ENCODE data around the gene NOD1.

NOD1 gene

DNA sequence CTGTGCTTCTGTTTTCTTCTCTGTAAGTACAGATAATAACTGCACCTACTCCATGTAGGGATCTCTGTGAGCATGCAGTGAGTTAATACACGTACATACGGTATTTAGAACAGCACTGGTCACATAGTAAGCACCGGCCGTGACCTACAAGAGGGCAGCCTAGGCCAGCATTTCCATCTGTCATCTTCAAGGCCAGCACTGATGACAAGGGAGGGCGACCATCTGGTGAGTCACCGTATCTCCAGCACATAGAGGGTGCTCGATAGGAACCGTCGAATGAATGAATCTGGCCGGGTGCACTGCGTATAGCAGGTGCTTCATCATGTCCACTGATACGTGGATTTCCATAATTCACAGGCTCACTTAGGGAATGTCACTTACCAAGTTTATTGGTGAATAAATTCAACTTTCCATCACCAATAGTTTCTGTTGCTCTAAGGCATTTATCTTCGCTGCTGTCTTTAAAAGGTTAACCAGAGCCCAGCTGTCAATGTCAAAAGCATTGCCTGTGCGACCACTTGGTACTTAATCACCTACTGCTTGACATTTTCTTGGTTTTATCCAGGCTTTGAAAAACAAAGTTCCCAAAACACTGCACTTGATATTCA lies 8.3 kb downstream of the NOD1 start:
- DNase-seq (ENCODE audit: low read depth), result no peak

DNA sequence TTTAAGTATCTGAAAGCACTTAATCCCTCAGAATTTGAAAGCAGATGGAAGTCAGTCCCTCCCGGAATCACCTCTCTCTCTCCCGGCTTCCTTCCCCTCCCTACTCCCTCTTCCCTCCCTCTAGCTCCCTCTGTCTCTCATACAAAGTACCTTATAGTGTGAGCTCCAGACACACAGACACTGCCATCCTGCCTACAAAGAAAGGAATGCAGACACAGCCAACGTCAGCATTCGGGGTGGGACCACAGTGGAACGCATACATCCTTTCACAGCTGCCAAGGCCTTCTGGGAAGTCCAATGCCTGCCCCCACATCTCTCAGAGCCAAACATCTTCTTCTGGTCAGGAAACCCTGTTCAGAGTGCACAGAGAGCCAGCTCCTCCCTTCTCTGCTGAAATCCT lies 9.3 kb downstream of the NOD1 start:
- no peak for DNase-seq (ENCODE audit: low read depth)

DNA sequence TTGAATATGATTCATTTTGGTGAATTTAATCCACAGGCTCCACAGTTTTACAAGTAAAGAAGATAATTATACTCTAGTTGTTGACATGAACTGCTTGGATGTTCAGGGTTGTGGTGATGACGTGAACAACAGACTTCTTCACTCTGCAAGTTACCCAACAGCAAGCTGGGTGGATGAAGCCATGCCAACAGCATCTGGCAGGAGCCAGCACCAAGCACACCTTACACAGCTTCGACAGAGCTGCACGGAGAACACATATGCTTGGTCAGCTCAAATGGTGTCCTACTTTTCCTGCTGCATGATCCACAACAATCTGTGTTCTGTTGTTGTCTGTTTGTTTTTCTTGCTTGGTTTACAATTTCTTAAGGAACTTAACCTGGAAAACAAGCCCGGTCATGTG lies 9.8 kb downstream of the NOD1 start:
- no peak for DNase-seq (ENCODE audit: low read depth)

DNA sequence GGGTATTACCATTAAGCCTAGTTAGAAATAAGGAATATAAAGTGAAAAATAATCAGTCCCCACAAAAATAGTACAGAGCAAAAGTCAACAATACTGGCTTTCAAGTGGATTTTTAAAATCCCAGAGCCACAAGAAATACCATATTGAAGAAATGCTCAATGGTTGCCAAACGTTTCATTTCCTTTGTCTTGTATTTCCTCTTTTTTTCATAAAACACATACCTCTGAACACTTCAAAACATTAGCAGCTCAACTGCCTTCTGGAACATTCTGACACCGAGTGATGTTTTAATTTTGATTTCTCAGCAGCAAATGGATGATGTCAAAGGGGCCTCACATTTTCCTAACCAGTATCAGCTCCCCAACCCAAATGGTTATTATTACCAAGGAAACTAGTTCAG lies 10.5 kb downstream of the NOD1 start:
- DNase-seq (ENCODE audit: low read depth), result no peak

DNA sequence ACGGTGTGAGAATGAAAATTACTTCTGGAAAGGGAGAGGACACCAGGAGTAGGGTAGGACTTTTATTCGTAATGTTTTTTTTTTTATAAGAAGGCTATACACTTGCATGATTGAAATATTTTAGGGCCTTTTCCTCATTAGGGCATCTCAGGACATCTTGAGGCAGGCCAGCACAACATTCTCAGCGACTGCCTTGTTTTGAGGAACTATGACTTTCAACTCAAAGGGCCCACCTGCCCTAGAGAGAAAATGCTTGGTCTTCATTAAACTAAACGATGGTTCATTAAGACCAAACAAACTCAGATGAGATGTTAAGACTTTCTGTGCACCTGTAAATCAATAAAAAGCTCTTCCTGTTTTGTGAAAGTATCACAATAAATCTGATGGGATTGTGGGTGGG lies 11.3 kb downstream of the NOD1 start:
- DNase-seq (ENCODE audit: low read depth), result no peak

DNA sequence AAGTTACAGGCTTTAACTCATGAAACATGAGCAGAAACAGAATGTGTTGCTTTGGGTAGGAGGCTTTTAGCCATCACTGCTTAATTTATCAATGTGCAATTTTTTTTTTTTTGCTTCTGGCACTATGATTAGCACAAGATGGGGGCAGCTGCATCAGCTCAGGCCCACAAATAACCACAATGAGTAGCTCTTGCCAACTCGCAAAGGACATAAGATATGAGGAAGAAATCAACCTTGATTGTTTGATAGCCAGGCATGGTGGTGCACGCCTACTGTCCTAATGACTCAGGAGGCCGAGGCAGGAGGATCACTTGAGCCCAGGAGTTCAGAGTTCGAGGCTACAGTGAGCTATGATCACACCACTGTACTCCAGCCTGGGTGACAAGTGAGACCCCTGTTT lies 12.3 kb downstream of the NOD1 start:
- DNase-seq (ENCODE audit: low read depth), result no peak

DNA sequence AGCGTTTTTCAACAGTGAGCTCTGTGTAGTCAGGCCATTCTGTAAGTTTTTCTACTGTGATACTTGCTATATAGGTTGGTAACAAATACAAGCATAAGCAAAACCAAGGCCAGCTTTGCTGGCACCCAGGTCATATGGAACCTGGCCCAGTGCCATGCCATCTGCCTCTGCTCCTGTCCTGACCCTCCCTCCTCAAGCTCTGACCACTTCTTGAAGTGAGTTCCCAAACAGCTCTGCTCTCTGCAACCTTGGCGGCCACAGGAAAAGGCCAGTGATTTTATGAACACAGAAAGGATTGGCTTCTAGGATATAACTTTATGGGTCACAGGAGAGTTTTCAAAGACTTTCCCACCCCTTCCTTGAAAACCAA lies 12.8 kb downstream of the NOD1 start:
- no peak for DNase-seq (ENCODE audit: low read depth)

DNA sequence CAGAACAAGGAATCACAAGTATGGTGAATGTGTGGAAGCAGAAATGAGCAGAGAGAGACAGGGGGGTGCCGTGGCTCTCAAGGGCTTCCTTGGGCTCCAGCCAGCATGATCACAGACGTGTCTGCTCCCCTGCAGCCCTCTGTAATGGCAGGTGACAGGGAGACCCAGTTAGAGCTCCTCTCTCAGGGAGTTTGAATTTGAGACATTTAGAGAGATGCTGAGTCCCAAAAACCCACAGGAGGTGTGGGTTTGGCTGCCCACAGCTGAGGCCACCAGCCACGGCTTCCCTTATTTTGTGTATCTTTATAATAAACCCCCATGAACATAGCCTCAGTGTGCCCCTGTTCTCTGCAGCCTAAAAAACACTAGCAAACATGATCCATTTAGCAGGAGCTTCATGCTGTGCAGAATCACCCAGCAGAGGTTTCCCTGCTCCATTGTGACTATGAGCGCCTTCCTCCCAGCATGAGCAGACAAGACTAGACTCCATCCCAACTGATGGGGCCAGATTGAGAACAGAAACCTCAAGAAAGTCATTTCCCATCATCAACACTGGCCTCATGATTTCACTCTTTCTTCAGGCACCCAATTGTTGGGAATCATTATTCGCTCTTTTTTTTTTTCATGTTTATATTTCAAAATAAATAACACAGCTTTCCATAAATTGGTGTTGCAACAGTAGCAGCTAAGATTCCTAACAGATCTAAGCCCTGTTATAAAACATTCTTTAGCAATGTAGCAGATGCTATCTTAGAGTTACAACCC lies 13.4 kb downstream of the NOD1 start:
- no peak for DNase-seq (ENCODE audit: low read depth)

DNA sequence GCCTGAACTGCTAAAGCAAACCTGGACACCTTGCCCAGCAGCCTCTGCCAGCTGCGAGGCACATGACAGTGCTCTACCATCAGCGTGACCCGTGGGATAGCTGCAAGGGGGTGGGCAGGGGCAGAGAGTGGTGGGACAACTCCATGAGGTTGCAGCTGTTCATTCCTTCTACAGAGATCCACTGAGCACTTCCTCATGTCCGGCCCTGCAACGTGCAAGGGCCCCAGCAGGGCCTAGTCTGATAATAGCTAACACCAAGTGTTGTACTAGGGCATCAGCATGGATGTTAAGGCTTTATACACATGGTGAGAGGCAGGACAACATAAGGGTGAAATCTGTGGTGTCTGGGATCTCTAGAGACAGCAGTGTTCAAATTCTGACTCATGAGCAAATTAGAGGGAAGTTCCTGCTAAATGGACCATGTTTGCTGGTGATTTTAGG lies 14.3 kb downstream of the NOD1 start:
- DNase-seq (ENCODE audit: low read depth), result no peak

DNA sequence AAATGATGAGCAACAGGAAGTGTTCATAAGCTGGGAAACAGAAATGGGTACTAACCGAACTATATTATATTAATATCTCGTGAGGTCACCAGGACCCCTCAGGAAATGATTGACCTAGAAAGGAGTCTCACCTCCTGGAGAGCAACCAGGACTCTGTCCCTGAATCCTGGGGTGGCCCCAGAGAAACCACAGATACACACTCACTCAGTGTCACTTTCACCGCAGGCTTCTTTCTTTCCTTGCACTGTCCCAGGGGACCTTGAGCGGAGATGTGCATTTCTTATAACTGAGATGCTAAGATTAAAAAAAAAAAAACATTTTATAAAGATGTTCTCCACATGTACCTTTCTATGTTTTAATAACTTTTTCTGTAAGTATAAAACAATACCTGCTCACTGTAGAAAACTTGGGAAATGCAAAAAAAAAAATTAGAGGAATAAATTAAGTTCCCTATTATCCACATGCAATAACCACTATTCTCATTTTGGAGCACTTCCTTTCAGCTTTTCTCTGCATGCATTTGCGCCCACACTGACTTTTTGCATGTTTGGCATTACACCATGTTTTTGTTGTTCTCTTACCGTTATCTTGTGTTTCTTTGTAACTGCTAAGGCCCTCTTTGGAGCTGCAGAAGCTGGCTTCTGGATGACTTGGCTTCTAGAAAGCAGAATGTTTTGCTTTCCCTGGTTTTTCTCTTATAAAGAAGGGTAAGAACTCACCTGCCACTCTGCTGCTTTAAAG lies 15.0 kb downstream of the NOD1 start:
- DNase-seq (ENCODE audit: low read depth), result no peak

DNA sequence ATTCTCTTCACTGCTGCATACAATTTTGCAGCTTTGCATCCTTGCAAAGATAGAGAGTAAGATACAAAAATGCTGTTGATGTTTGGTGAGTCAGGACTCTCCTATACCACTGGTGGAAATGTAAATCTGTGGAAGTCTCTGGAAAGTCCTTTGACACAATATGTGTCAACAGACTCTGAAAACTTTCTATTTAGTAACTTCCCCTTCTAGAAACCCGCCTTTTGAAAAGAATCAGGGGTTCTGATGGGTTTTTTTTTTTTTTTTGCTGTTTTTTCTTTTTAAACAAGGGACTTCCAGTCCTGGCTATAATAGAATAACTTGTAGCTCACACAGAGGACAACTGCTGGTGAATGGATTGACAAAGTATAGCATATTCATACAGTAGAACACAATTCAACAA lies 16.4 kb downstream of the NOD1 start:
- DNase-seq (ENCODE audit: low read depth), result no peak

DNA sequence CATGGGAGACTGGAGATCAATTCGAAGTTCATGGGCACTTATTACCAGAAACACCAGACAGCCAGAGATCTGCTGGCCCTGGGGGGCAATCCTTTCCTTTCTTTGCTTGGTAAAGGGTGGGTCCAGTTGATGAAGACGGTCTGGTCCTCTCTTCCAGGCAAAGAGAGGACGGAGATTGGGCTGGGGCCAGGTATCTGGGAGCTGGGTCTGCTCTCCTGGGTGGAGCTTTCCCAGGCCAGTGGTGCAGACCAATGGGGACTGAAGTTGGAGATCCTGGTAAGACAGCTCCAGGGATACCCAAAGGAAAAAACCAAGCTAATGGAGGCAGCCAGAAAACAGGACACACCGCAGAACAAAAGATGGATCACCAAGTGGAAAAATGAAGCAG lies 18.3 kb downstream of the NOD1 start:
- DNase-seq (ENCODE audit: low read depth), result no peak

DNA sequence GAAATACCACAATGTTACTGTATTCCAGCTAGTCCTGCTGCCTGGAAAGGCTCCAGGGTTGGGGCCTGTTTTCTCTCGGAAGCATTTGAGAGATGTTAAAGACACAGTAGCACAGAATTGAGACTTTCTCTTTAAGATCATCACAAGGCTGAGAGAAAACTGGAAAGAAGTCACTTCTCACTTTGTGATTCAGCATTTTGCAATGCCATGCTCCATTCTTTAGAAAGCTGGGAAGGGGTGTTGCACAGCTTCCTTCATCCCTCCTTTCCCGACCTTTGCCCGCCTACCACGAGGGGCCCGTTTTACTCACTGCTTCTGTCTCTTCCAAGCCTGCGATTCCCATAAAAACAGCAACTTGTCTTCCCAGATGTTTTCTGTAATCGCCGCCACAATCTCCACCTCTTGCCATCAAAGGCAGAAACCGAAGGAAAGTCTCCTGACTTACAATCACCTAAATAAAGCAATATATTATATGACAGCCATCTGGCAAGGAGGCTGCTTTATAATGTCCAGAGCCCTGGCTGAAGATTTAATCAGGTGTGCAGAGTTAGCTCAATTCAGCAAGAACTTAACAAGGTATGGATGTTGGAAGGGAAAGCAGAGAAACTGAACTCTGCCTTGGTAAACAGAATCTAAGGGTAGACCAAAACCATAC lies 18.9 kb downstream of the NOD1 start:
- no peak for DNase-seq (ENCODE audit: low read depth)

DNA sequence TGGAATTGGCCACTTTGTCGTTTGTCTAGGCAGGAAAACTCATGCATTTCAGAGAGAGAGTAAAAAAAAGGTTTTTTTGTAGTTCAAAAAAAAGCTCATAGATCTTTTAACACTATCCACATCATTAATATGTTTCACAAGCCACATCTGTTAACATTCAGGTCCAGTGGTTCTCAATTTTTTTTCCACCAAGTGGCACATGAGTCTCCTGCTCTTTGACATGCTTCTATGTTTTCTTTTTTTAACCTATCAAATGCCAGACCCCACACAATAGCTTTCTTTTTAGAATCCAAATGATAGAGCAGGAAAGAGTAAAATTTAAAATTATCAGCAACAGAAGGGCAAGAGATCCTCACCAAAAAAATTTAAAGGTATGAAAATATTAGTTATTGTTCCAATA lies 20.3 kb downstream of the NOD1 start:
- DNase-seq (ENCODE audit: low read depth), result no peak

DNA sequence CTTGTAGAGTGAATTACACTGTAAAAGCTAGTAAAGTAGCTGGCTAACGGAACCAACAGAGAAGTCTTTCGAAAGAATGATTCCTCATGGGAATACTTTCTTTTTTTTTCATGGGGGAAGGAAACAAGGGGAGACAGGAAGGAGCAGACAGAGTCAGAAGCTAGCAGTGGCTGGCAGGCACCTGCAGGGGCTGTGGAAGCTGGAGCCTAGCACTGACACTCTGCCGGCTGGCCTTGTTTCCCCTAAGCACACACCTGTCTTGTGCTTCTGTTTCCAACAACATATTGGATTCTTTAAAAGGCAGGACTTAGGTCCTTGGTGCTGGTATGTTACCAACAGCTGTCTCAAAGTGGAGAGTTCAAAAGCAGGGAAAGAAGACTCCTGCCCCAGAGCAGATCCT lies 24.7 kb downstream of the NOD1 start:
- DNase-seq (ENCODE audit: low read depth), result no peak

DNA sequence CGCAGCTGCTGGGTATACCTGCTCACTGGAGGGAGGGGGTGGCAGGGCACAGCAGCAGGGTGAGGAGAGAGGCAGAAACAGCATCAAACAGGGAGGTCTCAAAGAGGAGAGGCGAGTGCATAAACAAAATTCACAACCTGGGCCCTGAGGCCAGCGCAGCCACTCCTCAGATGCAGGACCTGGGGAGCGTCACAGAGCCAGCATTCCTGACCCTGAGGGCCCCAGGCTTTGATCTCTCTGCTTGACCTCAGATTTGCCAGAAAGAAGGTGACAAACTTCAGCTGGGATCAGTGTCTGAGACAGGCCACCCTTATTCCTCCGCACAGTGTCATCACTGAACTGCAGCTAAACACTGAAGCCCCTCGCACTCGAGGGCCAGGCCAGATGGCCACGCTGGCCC lies 25.6 kb downstream of the NOD1 start:
- DNase-seq (ENCODE audit: low read depth), result no peak

DNA sequence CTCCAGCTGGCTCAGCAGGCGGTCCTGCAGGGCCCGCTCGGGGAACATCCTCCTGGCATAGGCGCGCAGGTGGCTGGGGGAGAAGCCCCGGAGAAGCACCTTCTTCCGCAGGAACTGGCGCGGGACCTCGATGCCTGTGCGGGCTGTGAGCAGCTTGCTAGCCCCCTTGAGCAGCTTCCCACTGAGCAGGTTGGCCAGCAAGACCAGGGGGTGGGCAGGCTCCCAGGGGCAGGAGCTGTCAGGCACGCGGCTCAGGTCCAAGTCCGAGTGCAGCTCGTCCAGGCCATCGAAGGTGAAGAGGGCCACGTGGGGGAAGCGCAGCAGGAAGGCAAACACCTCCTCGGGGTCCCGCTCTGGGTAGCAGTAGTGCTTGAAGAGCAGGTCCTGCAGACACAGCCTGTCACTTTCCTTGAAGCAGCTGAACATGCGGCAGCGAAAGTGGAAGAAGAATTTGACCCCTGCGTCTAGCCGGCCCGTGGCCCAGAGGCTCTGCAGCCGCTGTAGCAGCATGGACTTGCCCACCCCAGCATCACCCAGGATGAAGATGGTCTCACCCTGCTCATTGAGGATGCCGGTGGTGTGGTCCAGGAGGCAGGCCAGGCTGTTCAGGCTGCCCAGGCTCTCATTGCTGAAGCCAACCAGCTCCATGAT lies 26.2 kb downstream of the NOD1 start:
- DNase-seq (ENCODE audit: low read depth), result no peak

DNA sequence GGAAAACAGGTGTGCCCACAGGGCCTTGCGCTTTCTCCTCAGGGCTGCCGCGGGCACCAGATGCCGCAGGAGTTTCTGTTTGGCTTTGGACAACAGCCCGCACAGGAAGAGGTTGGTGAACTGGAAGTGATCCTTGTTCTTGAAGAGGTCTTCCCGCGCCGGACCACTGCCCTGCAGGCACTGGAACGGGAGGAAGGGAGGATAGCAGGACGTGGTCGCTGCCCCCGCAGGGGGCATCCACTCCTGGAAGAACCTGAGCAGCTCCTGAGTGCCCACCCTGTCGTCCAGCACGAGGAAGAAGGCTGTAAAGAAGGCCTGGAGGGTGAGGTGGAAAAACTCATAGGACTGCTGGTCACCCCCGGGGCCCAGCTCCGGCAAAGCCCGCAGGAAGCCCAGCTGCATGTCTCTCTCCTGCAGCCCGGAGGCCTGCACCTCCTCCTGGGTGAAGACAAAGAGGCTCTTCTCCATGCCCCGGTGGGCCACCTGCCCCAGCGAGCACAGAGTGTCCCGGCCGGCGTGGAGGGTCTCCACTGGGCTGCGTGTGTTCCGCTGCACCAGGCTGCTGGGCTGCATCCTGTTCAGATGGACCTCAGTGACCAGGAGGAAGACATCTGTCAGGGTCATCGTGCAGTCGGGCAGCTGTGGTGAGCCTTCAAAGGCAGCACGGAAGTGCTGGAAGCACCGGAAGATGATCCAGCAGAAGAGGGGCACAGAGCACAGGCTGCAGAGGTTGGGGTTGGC lies 26.9 kb downstream of the NOD1 start:
- no peak for DNase-seq (ENCODE audit: low read depth)

DNA sequence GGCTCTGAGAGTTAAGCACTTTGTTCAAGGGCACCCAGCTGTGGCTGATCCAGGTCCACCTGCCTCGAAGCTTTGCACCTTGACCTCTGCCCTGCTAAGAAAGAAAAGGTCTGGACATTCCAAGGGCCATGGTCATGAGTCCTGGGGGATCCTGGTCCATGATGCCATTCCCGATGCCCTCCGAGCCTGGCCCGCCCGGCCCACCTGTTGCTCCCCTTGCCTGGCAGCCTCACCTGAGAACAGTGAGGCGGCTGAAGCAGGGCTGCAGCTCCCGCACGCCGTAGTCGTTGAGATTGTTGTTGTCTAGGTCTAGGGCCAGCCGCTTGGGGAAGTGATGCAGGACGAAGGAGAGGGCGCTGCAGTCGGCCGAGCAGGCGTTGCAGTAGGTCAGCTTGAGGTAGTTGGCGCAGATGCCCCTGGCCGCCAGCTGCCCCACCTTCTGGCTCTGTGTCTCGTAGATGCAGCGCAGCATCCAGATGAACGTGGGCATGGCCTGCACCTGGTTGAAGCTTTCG lies 27.5 kb downstream of the NOD1 start:
- DNase-seq (ENCODE audit: low read depth), result no peak

DNA sequence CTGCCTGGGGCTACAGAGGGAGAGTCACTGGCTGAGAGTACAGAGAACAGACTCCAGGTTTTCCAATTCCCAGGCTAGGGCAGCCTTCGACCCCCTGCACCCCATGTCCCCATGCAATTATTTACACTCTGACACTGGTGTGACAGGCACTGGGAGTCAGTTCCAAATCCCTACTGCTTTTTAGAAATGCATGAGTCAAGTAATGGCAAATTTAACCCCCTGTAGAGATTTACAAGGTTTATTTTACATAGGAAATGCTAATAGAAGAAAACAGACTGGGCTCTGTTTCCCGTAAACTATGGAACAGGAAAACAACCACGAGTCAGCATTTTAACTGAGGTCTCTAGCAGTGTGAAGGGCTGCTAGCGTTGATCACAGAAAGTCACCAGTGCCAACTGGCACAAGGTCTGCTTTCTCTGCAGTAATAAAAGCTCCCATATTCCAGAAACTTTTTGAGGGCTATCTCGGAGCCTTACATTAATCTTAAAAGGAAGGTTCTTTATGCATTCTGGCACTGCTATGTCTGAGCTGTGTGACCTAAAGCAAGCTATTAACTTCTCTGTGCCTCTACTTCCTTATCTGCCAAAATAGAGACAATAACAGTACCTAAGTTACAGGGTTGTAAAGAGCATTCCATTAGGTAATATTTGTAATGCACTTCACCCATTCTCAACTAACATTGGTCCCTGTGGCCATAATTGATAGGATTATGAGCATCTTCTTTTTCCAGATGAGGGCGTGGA lies 28.2 kb downstream of the NOD1 start:
- no peak for DNase-seq (ENCODE audit: low read depth)
